ENCODE measurements around the gene G6PD. TPM values are rescaled to one million over a fixed set of nuclear protein-coding genes. Genes with fewer than 3 reads are reported as not detected.

Gene G6PD
- total and polyA plus RNA-seq, 2 of the 4 experiments (the other 2 are of a cell fraction) = 77.1 to 213 TPM

GRCh38 chrX:154495472-154495922, 51.1 kb downstream of the G6PD start:
- no peak overlapping the region for H2AK5ac ChIP-seq (ENCODE audit: low read depth, low read length)
- no peak overlapping the region for H2AK9ac ChIP-seq (replicated peaks; ENCODE audit: low read depth, low read length, poor library complexity)
- dilution Hi-C loops (cut with HindIII; ENCODE audit: low sequenced_read_pairs, unreplicated experiment) (no loop called here), in situ Hi-C loops (cut with MboI; ENCODE audit: low sequenced_read_pairs) (no loop called here), intact Hi-C loops (cut with micrococcal nuclease) (no loop called here)
- H2BK20ac ChIP-seq (ENCODE audit: low read depth, low read length) = no peak overlapping the region
- H3K56ac ChIP-seq (ENCODE audit: extremely low read depth, insufficient read depth, low read length) = no peak overlapping the region
- no peak overlapping the region for H4K5ac ChIP-seq (ENCODE audit: low read depth, low read length)
- no peaks in the 10 kb centered on the region for H3K9me1 ChIP-seq (ENCODE audit: insufficient read depth, low read length)
- H4K91ac ChIP-seq (ENCODE audit: insufficient read depth, low read depth, low read length) = no peak overlapping the region
- DNase-seq (no peak), ATAC-seq (ENCODE audit: low read depth) (no peak)
- H3K4me2 ChIP-seq (ENCODE audit: low read depth, low read length) = no peak overlapping the region
- no peak overlapping the region for H2BK15ac ChIP-seq (ENCODE audit: low read depth, low read length)
- no peak overlapping the region for H3K23ac ChIP-seq (ENCODE audit: low read depth, low read length)
- no peaks in the 10 kb centered on the region for H3K4me1 ChIP-seq (ENCODE audit: control insufficient read depth, insufficient read depth, low read length)
- no peak overlapping the region for H3K27ac ChIP-seq (ENCODE audit: insufficient read depth, low read length)
- H3K4me3 ChIP-seq (ENCODE audit: insufficient read depth, low read depth, low read length) = no peak overlapping the region
- no peak for TF ChIP-seq FOS (IDR thresholded peaks at IDR 0.05; ENCODE audit: low read depth, low read length)
- TF ChIP-seq CHD1 (IDR thresholded peaks at IDR 0.05; ENCODE audit: low read depth, low read length) = no peak
- no peak for TF ChIP-seq RCOR1 (IDR thresholded peaks at IDR 0.05; ENCODE audit: insufficient replicate concordance, low read length)
- no peak for TF ChIP-seq ELK1 (IDR thresholded peaks at IDR 0.05; ENCODE audit: borderline replicate concordance, low read depth, low read length)
- no peak for TF ChIP-seq RFX5 (IDR thresholded peaks at IDR 0.05; ENCODE audit: low read depth, low read length)
- no peak for TF ChIP-seq NFE2L2 (IDR thresholded peaks at IDR 0.05; ENCODE audit: low read depth, low read length)
- TF ChIP-seq SMC3 (IDR thresholded peaks at IDR 0.05; ENCODE audit: low read depth, low read length) = no peak
- TF ChIP-seq MAFK (IDR thresholded peaks at IDR 0.05; ENCODE audit: low read depth, low read length) = no peak
- TF ChIP-seq CEBPB (IDR thresholded peaks at IDR 0.05; ENCODE audit: low read depth, low read length) = no peak
- TF ChIP-seq MAZ (IDR thresholded peaks at IDR 0.05; ENCODE audit: borderline replicate concordance, low read depth, low read length) = no peak
- no peak for TF ChIP-seq POLR2A (IDR thresholded peaks at IDR 0.05; ENCODE audit: low read depth, low read length)
- TF ChIP-seq CTCF (conservative IDR thresholded peaks at IDR 0.05; ENCODE audit: low read depth, low read length) = no peak
- TF ChIP-seq MXI1 (IDR thresholded peaks at IDR 0.05; ENCODE audit: borderline replicate concordance, low read depth, low read length) = no peak
- TF ChIP-seq BHLHE40 (IDR thresholded peaks at IDR 0.05; ENCODE audit: low read depth, low read length) = no peak
- TF ChIP-seq RAD21 (IDR thresholded peaks at IDR 0.05; ENCODE audit: low read length) = no peak
- no peak for TF ChIP-seq USF2 (IDR thresholded peaks at IDR 0.05; ENCODE audit: low read depth, low read length)
- no peaks in the 10 kb centered on the region for H3K36me3 ChIP-seq (ENCODE audit: control insufficient read depth, insufficient read depth, low read length)
- WGBS, 2 experiments (ENCODE audit: extremely low coverage in 2 of 2, insufficient read length in 1 of 2) = no CpG with 5 or more reads among the region's 6 CpGs
- ChIA-PET CTCF (no interaction called here), POLR2A (ENCODE audit: unreplicated experiment) (no interaction called here)
- H3K9me3 ChIP-seq (ENCODE audit: control insufficient read depth, insufficient read depth, low read length) = no peaks in the 10 kb centered on the region
- BruUV-seq (replicated peaks) = no TSS peak
- H4K8ac ChIP-seq (ENCODE audit: low read depth in 2 of 2, low read length in 2 of 2) = no peak overlapping the region
- H3K14ac ChIP-seq (replicated peaks; ENCODE audit: low read depth, low read length) = no peak overlapping the region
- H3K9ac ChIP-seq (ENCODE audit: low read depth, low read length) = no peak overlapping the region
- no peaks in the 10 kb centered on the region for H3K79me1 ChIP-seq (ENCODE audit: low read depth in 1 of 2, low read length in 2 of 2)
- H2BK5ac ChIP-seq (ENCODE audit: low read depth, low read length, poor library complexity, severe bottlenecking) = no peak overlapping the region
- H2BK120ac ChIP-seq (ENCODE audit: low read depth, low read length) = no peak overlapping the region
- no peak overlapping the region for H3K18ac ChIP-seq (ENCODE audit: low read depth, low read length)
- H2AFZ ChIP-seq (replicated peaks; ENCODE audit: low read length, poor library complexity) = no peak overlapping the region
- H4K20me1 ChIP-seq (ENCODE audit: insufficient read depth, low read length) = no peaks in the 10 kb centered on the region
- H3K27me3 ChIP-seq (ENCODE audit: control insufficient read depth, insufficient read depth, low read length) = no peaks in the 10 kb centered on the region
- H3K4ac ChIP-seq (ENCODE audit: low read depth, low read length) = no peak overlapping the region
